ENCODE data around the gene CD8A. TPM values are rescaled to one million over a fixed set of nuclear protein-coding genes. Genes with fewer than 3 reads are reported as not detected.

CD8A gene
- total and polyA plus RNA-seq, 5 experiments from 2014 or later, result 272 to 1,018 (median 885) TPM

GRCh38 chr2:86789687-86790133, 1.0 kb downstream of the CD8A start:
- POLR2A ChIA-PET, result interaction anchor here (1.3 to 22.7 kb wide), 4 partner anchors 11 to 69 kb away, joined by 4 to 668 read pairs (median 88); no protein-coding TSS in a partner anchor
- DNase-seq, result peak in 1 of 10 donors; percentile 43
- ATAC-seq, result no peak
- H3K27ac Mint-ChIP-seq, result peak overlapping the region; percentile 96 to 100 (median 99)
- peaks cover 51 to 83% (median 73%) of the 10 kb centered on the region in 4 donors for H3K4me1 Mint-ChIP-seq
- H3K36me3 Mint-ChIP-seq, result peaks cover 16 to 55% (median 41%) of the 10 kb centered on the region in 3 donors
- H3K27me3 Mint-ChIP-seq, result peaks cover 0 to 13% (median 0%) of the 10 kb centered on the region in 5 donors
- H3K9me3 Mint-ChIP-seq, result peaks cover 0 to 5% (median 0%) of the 10 kb centered on the region in 9 donors
- H3K4me3 Mint-ChIP-seq, result peak overlapping the region; percentile 90 to 99 (median 94)

- peaks cover 49 to 83% (median 73%) of the 10 kb centered on the region in 4 donors for H3K4me1 Mint-ChIP-seq
- peaks cover 0 to 5% (median 0%) of the 10 kb centered on the region in 9 donors for H3K9me3 Mint-ChIP-seq
- H3K36me3 Mint-ChIP-seq, result peaks cover 21 to 62% (median 45%) of the 10 kb centered on the region in 3 donors
- peak in 5 of 10 donors; percentile 30 to 67 (median 43) for DNase-seq
- H3K27ac Mint-ChIP-seq, result peak overlapping the region; percentile 96 to 100 (median 100)
- no peak for ATAC-seq
- H3K27me3 Mint-ChIP-seq, result peaks cover 0 to 13% (median 0%) of the 10 kb centered on the region in 5 donors
- peak overlapping the region; percentile 90 to 99 (median 94) for H3K4me3 Mint-ChIP-seq
- POLR2A ChIA-PET, result interaction anchor here (1.3 to 22.7 kb wide), 4 partner anchors 10 to 69 kb away, joined by 4 to 668 read pairs (median 88); no protein-coding TSS in a partner anchor
These were observed 1.6 kb downstream of the CD8A start for GRCh38 chr2:86788881-86789686.

- peaks cover 22 to 68% (median 45%) of the 10 kb centered on the region in 3 donors for H3K36me3 Mint-ChIP-seq
- peak overlapping the region; percentile 90 to 99 (median 94) for H3K4me3 Mint-ChIP-seq
- H3K4me1 Mint-ChIP-seq, result peaks cover 42 to 83% (median 73%) of the 10 kb centered on the region in 4 donors
- POLR2A ChIA-PET, result interaction anchor here (0.6 to 22.7 kb wide), 8 partner anchors 10 to 899 kb away, joined by 3 to 668 read pairs (median 6); no protein-coding TSS in a partner anchor
- DNase-seq (peak in 2 of 10 donors; percentile 32 to 43), ATAC-seq (no peak)
- H3K27me3 Mint-ChIP-seq, result peaks cover 0 to 13% (median 0%) of the 10 kb centered on the region in 5 donors
- H3K27ac Mint-ChIP-seq, result peak overlapping the region; percentile 96 to 100 (median 100)
- peaks cover 0 to 5% (median 0%) of the 10 kb centered on the region in 9 donors for H3K9me3 Mint-ChIP-seq
These were observed 2.5 kb downstream of the CD8A start for GRCh38 chr2:86788165-86788564.

GRCh38 chr2:86787736-86788135, 3.0 kb downstream of the CD8A start:
- peak in 8 of 10 donors; percentile 48 to 79 (median 66) for DNase-seq
- peaks cover 38 to 83% (median 73%) of the 10 kb centered on the region in 4 donors for H3K4me1 Mint-ChIP-seq
- no peak for ATAC-seq
- H3K27ac Mint-ChIP-seq, result peak overlapping the region; percentile 96 to 100 (median 100)
- peak overlapping the region; percentile 90 to 99 (median 94) for H3K4me3 Mint-ChIP-seq
- peaks cover 22 to 68% (median 45%) of the 10 kb centered on the region in 3 donors for H3K36me3 Mint-ChIP-seq
- peaks cover 0 to 5% (median 0%) of the 10 kb centered on the region in 9 donors for H3K9me3 Mint-ChIP-seq
- POLR2A ChIA-PET, result interaction anchor here (0.6 to 22.7 kb wide), 9 partner anchors 9 to 898 kb away, joined by 3 to 668 read pairs (median 4); no protein-coding TSS in a partner anchor
- H3K27me3 Mint-ChIP-seq, result peaks cover 0 to 13% (median 0%) of the 10 kb centered on the region in 5 donors

- H3K4me1 Mint-ChIP-seq, result peaks cover 33 to 83% (median 77%) of the 10 kb centered on the region in 4 donors
- H3K36me3 Mint-ChIP-seq, result peaks cover 22 to 68% (median 45%) of the 10 kb centered on the region in 3 donors
- H3K27ac Mint-ChIP-seq, result peak overlapping the region; percentile 96 to 100 (median 100)
- peaks cover 0 to 5% (median 0%) of the 10 kb centered on the region in 9 donors for H3K9me3 Mint-ChIP-seq
- DNase-seq (peak in 9 of 10 donors; percentile 41 to 88 (median 85)), ATAC-seq (peak; percentile 54 to 62)
- POLR2A ChIA-PET, result interaction anchor here (0.7 to 22.7 kb wide), 14 partner anchors 8 to 346 kb away, joined by 3 to 668 read pairs (median 4); no protein-coding TSS in a partner anchor
- peak overlapping the region; percentile 80 to 95 (median 91) for H3K4me3 Mint-ChIP-seq
- H3K27me3 Mint-ChIP-seq, result peaks cover 0 to 10% (median 0%) of the 10 kb centered on the region in 5 donors
These were observed 4.6 kb downstream of the CD8A start for GRCh38 chr2:86786001-86786536.

- DNase-seq, result peak in 9 of 10 donors; percentile 61 to 96 (median 93)
These were observed 5.3 kb downstream of the CD8A start for GRCh38 chr2:86785456-86785855.

GRCh38 chr2:86783615-86784339, 6.9 kb downstream of the CD8A start:
- DNase-seq (peak in 4 of 10 donors; percentile 45 to 76 (median 62)), ATAC-seq (peak; percentile 2 to 9)
- H3K27ac Mint-ChIP-seq, result peak overlapping the region; percentile 96 to 100 (median 100)
- H3K4me3 Mint-ChIP-seq, result peak overlapping the region; percentile 2 to 95 (median 59)
- POLR2A ChIA-PET, result interaction anchor here (0.9 to 22.7 kb wide), 7 partner anchors 8 to 341 kb away, joined by 3 to 668 read pairs (median 10); partner anchors contain the start of gene CD8A
- H3K9me3 Mint-ChIP-seq, result peaks cover 0 to 5% (median 0%) of the 10 kb centered on the region in 9 donors
- peaks cover 0 to 7% (median 0%) of the 10 kb centered on the region in 5 donors for H3K27me3 Mint-ChIP-seq
- peaks cover 36 to 83% (median 78%) of the 10 kb centered on the region in 4 donors for H3K4me1 Mint-ChIP-seq
- peaks cover 17 to 52% (median 37%) of the 10 kb centered on the region in 3 donors for H3K36me3 Mint-ChIP-seq

More at GRCh38 chr2:86785456-86785855, 5.3 kb downstream of the CD8A start:
- Mint-ChIP-seq H3K4me3 (peak overlapping the region; percentile 80 to 95 (median 91)), H3K36me3 (peaks cover 22 to 63% (median 45%) of the 10 kb centered on the region in 3 donors), H3K4me1 (peaks cover 32 to 81% (median 78%) of the 10 kb centered on the region in 4 donors), H3K9me3 (peaks cover 0 to 5% (median 0%) of the 10 kb centered on the region in 9 donors), H3K27ac (peak overlapping the region; percentile 96 to 100 (median 100)), H3K27me3 (peaks cover 0 to 7% (median 0%) of the 10 kb centered on the region in 5 donors)
- peak; percentile 72 to 77 for ATAC-seq
- POLR2A ChIA-PET, result interaction anchor here (0.9 to 22.7 kb wide), 10 partner anchors 9 to 345 kb away, joined by 3 to 668 read pairs (median 8); no protein-coding TSS in a partner anchor

GRCh38 chr2:86782748-86783147, 8.0 kb downstream of the CD8A start:
- POLR2A ChIA-PET, result interaction anchor here (1.5 to 22.7 kb wide), 5 partner anchors 9 to 22 kb away, joined by 6 to 668 read pairs (median 23); partner anchors contain the start of gene CD8A
- peak overlapping the region in 3 of 10 donors; percentile 50 to 62 (median 56) for H3K4me3 Mint-ChIP-seq
- peak overlapping the region; percentile 96 to 100 (median 100) for H3K27ac Mint-ChIP-seq
- peaks cover 9 to 41% (median 26%) of the 10 kb centered on the region in 3 donors for H3K36me3 Mint-ChIP-seq
- DNase-seq, result no peak
- ATAC-seq, result no peak
- H3K9me3 Mint-ChIP-seq, result peaks cover 0 to 3% (median 0%) of the 10 kb centered on the region in 9 donors
- H3K4me1 Mint-ChIP-seq, result peaks cover 34 to 76% (median 68%) of the 10 kb centered on the region in 4 donors
- H3K27me3 Mint-ChIP-seq, result peaks cover 0 to 4% (median 0%) of the 10 kb centered on the region in 5 donors

GRCh38 chr2:86781363-86781762, 9.3 kb downstream of the CD8A start:
- H3K4me1 Mint-ChIP-seq, result peaks cover 27 to 66% (median 57%) of the 10 kb centered on the region in 4 donors

GRCh38 chr2:86779971-86780370, 10.7 kb downstream of the CD8A start:
- Mint-ChIP-seq H3K9me3 (no peaks in the 10 kb centered on the region), H3K27ac (peak overlapping the region in 6 of 10 donors; percentile 29 to 81 (median 53)), H3K36me3 (peaks cover 6 to 35% (median 6%) of the 10 kb centered on the region in 3 donors), H3K4me3 (no peak overlapping the region), H3K4me1 (peaks cover 16 to 56% (median 43%) of the 10 kb centered on the region in 4 donors), H3K27me3 (no peaks in the 10 kb centered on the region)
- ATAC-seq (no peak), DNase-seq (no peak)
- POLR2A ChIA-PET, result interaction anchor here (22.7 kb wide), 1 partner anchor 25 kb away, joined by 668 read pairs; no protein-coding TSS in a partner anchor

More at GRCh38 chr2:86781363-86781762, 9.3 kb downstream of the CD8A start:
- Mint-ChIP-seq H3K27me3 (no peaks in the 10 kb centered on the region), H3K36me3 (peaks cover 6 to 37% (median 14%) of the 10 kb centered on the region in 3 donors), H3K27ac (peak overlapping the region; percentile 96 to 100 (median 100)), H3K9me3 (no peaks in the 10 kb centered on the region), H3K4me3 (peak overlapping the region in 3 of 10 donors; percentile 21 to 55 (median 22))
- no peak for DNase-seq
- no peak for ATAC-seq
- POLR2A ChIA-PET, result interaction anchor here (0.5 to 22.7 kb wide), 5 partner anchors 11 to 33 kb away, joined by 3 to 668 read pairs (median 8); partner anchors contain the start of gene CD8A

Data from naive thymus-derived CD8-positive, alpha-beta T cell (primary cell).